GM19452 (cell line): Measurements from ENCODE around the gene CLCN7.

Experiments
- ATAC-seq: cut with Tn5 transposase; IDR thresholded peaks from one replicate; pipeline ENCODE4 v1.9.1; 2021; ENCODE audit not compliant: unreplicated experiment

The CLCN7 gene

DNA sequence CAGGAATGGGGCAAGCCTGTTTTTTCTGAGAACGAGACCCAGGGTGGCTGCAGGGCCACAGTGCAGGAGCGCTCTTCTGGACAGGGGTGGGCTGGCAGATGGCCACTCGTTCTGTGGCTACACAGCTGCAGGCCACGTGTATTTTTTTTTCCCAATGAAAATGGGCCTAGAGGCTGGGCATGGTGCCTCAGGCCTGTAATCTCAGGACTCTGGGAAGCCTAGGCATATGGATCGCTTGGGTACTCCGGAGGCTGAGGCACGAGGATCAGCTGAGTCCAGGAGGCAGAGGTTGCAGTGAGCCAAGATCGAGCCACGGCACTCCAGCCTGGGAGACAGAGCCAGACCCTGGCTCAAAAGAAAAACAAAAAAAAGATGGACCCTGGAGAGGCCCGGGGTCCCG is 67.1 kb downstream of the CLCN7 start:
- no peak for ATAC-seq

DNA sequence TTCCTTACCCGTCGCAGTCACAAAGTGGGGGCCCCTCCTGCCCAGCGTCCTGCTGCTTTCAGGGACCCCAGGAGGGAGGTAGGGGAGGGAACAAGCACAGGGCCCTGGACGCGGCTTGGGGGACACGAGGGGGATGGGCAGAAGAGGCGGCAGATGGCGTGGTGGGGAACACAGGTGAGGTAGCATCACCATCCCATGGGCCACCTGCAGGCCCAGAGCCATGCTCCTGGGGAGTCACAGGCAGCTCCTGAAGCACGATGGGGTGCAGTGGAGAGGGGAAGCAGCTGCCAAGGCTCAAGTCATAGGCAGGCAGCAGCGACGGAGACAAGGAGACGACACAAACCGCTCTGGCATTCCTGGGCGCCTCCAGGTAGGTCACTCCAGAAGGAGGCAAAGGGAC is 71.1 kb downstream of the CLCN7 start:
- ATAC-seq: no peak

DNA sequence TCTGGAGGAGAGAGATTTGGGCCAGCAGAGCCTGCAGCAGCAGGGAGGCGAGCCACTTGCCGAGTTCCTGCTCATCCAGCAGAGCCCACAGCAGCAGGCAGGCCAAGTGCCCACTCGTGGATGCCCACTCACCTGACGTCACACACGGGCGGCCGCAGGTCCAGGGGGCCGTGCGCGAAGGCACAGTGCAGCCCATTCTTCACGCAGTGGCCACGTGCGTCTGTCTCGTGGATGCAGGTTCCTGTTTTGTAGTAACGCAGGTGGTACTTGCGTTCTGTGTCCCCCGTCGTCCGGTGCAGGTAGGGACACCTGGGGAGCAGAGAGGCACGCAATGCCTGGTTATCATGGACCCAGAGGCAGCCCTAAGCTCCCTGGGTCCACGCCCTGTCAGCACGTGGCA is 71.8 kb downstream of the CLCN7 start:
- no peak for ATAC-seq

DNA sequence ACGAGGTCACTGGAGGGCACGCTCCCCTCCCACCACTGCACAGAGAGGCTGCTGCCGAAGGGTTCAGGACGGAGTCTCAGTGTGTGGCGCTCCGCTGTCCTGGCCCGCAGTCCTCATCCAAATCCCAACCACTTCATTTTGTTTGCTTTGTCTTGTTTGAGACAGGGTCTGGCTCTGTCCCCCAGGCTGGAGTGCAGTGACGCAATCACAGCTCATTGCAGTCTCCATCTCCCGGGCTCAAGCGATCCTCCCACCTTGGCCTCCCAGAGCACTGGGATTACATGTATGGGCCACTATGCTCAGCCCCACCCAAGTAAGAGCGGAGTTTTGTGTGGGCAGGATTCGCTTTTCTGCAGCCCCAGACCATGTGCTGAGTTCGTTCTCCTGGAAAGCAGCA is 73.1 kb downstream of the CLCN7 start:
- no peak for ATAC-seq

DNA sequence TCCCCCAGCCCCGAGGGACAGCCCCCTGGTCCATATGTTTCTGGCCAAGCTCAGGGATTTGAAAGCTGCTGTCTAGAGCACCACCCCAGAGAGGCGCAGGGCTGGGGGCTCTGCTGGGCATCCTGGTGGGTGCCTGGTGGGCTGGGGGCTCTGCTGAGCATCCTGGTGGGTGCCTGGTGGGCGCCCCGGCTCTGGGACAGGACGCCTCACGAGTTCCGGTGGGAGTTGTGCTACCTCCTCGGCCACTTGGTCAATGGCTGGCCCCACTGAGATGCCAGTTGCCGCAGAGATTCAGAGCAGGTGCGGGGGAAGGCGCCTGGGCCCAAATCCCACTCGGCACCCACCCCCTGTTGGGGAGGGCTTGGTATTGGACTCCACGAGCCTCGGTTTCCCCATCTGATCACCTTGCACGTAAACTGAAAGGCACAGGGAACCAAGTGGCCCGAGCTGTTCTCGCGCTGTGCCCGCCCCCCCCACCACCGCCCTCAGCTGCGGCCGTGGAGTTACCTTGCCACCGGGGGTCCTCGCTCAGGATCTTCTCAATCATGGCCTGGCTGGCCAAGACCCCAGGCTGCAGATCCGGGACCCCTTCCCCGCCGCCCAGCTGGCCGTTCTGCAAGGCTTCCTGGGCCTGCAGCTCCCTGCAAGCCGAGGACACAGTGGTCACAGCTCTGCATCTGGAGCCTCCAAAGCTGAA is 73.6 kb downstream of the CLCN7 start:
- ATAC-seq: no peak

DNA sequence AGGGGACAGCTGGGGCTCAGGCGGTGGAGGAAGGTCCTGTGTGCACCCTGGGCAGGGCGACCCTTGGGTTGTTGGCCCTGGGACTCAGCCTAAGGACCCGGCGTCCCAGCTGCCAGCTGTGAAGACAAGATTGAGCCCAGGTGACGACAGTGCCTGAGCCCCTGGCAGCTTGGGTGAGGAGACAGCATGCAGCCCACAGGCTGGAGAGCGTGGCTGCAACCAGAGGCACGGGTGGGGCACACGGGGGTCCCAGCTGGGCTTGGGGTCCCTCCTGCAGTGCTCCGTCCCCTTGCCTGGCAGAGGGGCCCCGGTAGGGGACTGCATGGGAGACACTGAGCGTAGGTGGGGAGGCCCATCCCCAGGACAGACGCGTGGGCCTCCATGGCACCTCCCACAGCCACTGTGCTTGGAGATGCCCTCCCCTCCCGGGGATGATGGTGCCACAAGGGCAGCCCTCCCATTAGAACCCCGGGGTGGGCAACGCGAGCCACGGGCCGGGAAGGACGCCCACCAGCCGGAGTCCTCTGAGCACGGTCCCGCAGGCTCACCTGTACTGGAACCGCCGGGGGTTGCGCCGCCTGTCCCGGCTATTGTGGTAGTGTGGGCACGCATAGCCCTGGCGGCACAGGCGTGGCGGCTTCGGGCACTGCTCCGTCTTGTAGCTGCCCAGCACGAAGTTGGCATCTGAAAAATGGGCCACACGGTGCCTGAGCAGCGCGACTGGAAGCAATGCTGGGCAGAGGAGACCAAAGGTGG is 75.8 kb downstream of the CLCN7 start:
- ATAC-seq: no peak

DNA sequence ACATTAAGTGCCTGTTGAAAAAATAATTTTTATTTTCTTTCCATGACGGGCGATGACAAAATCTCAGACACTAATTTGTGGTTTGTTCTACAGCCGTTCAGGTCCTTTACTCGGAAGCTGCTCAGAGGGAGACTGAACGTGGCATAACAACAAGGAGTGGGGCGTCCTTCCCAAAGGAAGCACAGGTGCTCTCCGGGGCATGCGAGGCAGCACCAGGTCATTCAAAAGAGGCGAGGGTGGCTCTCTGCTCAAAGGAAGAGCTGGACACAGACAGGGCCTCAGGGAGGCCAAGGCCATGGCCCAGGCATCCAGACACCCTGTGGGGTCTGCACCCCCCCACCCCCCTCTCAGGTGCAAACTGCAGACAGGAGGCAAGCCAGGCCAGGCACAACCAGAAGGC is 76.5 kb downstream of the CLCN7 start:
- no peak for ATAC-seq

DNA sequence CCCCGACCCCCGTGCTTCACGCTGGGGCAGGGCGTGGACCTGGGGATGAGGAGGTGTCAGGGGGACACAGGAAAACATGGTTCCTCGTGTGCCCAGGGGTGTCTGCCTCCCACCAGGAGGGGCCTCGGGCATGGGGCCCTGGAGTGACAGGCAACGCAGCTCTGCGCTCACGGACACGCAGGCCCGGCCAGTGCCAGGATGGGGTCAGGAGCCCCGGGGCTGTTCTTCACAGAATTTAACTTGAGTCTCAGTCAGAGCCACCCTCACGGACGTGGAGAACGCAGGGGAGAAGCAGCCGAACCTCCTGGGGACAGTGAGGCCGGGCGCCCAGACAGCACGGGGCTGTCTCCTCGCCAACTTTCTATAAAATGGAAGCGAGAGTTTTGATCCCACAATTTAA is 77.0 kb downstream of the CLCN7 start:
- no peak for ATAC-seq

DNA sequence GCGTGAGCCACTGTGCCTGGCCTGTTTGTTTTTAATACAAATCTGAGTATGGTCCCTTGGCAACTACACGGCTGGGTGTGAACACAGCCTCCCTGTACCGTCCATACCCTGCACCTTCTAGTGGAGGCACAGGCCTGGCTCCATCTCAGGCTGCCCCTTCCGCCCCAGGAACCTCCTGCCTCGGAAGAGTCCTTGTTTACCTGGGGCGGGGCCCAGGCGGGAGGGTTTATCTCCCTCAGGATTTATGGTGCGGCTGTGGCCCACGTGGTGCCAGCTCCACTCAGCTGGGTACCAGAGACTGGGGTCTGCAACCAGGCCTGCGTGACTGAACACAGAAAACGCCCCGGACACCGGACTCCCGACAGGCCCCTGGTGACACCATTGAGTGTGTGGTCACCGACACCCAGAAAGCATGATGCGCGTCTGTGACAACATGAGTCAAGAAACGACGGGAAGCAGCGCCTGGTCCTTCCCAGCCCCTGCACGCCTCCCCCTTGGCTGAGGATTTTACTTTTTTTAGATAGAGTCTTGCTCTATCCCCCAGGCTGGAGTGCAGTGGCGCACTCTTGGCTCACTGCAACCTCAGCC is 79.3 kb downstream of the CLCN7 start:
- ATAC-seq: no peak
